RWPE2 (cell line): ENCODE data around the gene GMPPA.

ENCODE experiments used
- ATAC-seq: fragments of 200-7000 bp; cut with Tn5 transposase; 3 replicates; pipeline ENCODE4 v1.9.1; 2021; ENCODE audit warnings: low read depth
- DNase-seq: peaks from one replicate; pipeline ENCODE4 v3.0.0-alpha.2; 2020; ENCODE audit warnings: low spot score
- H3K27ac ChIP-seq: fragments of 450-650 bp; 2 replicates; pipeline ENCODE4 v1.5.1; 2017; ENCODE audit warnings: mild to moderate bottlenecking; ENCODE audit not compliant: poor library complexity, severe bottlenecking
- H3K27me3 ChIP-seq: fragments of 250-450 bp; sonication (Bioruptor Pico); 2 replicates; pipeline ENCODE4 v1.5.1; 2021; ENCODE audit warnings: mild to moderate bottlenecking, moderate library complexity; ENCODE audit not compliant: insufficient read depth, poor library complexity, severe bottlenecking
- H3K36me3 ChIP-seq: fragments of 250-450 bp; sonication (Bioruptor Pico); 2 replicates; pipeline ENCODE4 v1.5.1; 2020; ENCODE audit warnings: low read depth, mild to moderate bottlenecking, moderate library complexity
- H3K4me1 ChIP-seq: fragments of 250-450 bp; sonication (Bioruptor Pico); 2 replicates; pipeline ENCODE4 v1.5.1; 2021; ENCODE audit warnings: mild to moderate bottlenecking, moderate library complexity; ENCODE audit not compliant: insufficient read depth, poor library complexity, severe bottlenecking
- H3K4me3 ChIP-seq: fragments of 250-450 bp; sonication (Bioruptor Pico); 2 replicates; pipeline ENCODE4 v1.5.1; 2021; ENCODE audit warnings: mild to moderate bottlenecking, moderate library complexity; ENCODE audit not compliant: severe bottlenecking
- H3K9me3 ChIP-seq: fragments of 250-450 bp; sonication (Bioruptor Pico); 2 replicates; pipeline ENCODE4 v1.5.1; 2021; ENCODE audit warnings: mild to moderate bottlenecking, moderate library complexity; ENCODE audit not compliant: severe bottlenecking
- TF ChIP-seq, protein P1 (sequence below): fragments of 450-650 bp; IDR thresholded peaks from one replicate; pipeline ENCODE4 v1.5.1; 2017; ENCODE audit warnings: mild to moderate bottlenecking, moderate library complexity; ENCODE audit not compliant: poor library complexity, severe bottlenecking

Gene GMPPA

DNA sequence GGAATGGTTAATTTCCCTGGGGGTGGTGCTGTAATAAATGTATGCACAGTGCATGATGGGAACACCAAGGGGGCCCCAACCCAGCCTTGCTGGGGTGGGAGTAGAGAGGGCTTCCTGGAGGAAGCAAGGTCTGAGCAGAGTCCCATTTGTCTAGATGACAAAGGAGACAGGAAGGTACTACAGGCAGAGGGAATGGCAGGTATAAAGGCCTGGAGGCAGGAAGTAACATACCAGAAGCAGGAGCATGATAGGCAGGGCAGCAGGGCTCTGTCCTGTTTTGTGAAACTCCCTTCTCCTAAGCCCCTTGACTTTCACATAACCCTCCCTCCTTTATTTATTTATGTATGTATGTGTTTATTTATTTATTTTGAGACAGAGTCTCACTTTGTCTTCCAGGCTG is 3.9 kb downstream of the GMPPA start:
- no peak for ATAC-seq
- H3K4me1 ChIP-seq: no peaks in the 10 kb centered on the region
- no peaks in the 10 kb centered on the region for H3K9me3 ChIP-seq
- peaks cover 36% of the 10 kb centered on the region for H3K36me3 ChIP-seq
- peaks cover under 1% of the 10 kb centered on the region for H3K27me3 ChIP-seq
- TF ChIP-seq, protein P1, sequence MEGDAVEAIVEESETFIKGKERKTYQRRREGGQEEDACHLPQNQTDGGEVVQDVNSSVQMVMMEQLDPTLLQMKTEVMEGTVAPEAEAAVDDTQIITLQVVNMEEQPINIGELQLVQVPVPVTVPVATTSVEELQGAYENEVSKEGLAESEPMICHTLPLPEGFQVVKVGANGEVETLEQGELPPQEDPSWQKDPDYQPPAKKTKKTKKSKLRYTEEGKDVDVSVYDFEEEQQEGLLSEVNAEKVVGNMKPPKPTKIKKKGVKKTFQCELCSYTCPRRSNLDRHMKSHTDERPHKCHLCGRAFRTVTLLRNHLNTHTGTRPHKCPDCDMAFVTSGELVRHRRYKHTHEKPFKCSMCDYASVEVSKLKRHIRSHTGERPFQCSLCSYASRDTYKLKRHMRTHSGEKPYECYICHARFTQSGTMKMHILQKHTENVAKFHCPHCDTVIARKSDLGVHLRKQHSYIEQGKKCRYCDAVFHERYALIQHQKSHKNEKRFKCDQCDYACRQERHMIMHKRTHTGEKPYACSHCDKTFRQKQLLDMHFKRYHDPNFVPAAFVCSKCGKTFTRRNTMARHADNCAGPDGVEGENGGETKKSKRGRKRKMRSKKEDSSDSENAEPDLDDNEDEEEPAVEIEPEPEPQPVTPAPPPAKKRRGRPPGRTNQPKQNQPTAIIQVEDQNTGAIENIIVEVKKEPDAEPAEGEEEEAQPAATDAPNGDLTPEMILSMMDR: no peak
- no peak overlapping the region for H3K27ac ChIP-seq
- DNase-seq: no peak
- no peak overlapping the region for H3K4me3 ChIP-seq

DNA sequence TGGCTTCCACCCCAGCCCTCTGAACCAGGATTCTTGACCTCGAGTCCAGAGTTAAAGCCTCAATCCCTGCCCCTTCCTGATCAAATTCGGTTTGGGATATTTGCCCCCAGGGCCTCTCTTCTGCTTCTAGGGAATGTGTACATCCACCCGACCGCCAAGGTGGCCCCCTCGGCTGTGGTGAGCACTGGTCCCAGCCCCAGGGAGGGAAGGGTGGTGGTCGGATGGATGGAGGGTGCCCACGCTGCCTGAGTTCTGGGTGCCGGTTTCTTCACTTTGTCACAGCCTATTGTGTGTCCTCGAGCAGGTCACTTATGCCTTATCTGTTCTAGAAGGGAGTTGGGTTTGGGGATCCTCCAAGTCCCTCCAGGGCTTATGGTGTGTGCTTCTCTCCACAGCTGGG is 6.9 kb downstream of the GMPPA start:
- ATAC-seq: no peak
- H3K9me3 ChIP-seq: no peaks in the 10 kb centered on the region
- no peak overlapping the region for H3K27ac ChIP-seq
- no peak for DNase-seq
- no peaks in the 10 kb centered on the region for H3K4me1 ChIP-seq
- H3K27me3 ChIP-seq: peaks cover 11% of the 10 kb centered on the region
- TF ChIP-seq, protein P1: no peak
- H3K36me3 ChIP-seq: peaks cover 32% of the 10 kb centered on the region
- no peak overlapping the region for H3K4me3 ChIP-seq

- Histone ChIP-seq H3K4me3 (no peak overlapping the region), H3K4me1 (no peaks in the 10 kb centered on the region), H3K27ac (no peak overlapping the region), H3K9me3 (no peaks in the 10 kb centered on the region), H3K36me3 (peaks cover 31% of the 10 kb centered on the region), H3K27me3 (peaks cover 18% of the 10 kb centered on the region)
- no peak for ATAC-seq
- no peak for DNase-seq
- TF ChIP-seq, protein P1: no peak
Measured at GRCh38 chr2:219506153-219506801, 7.6 kb downstream of the GMPPA start.

DNA sequence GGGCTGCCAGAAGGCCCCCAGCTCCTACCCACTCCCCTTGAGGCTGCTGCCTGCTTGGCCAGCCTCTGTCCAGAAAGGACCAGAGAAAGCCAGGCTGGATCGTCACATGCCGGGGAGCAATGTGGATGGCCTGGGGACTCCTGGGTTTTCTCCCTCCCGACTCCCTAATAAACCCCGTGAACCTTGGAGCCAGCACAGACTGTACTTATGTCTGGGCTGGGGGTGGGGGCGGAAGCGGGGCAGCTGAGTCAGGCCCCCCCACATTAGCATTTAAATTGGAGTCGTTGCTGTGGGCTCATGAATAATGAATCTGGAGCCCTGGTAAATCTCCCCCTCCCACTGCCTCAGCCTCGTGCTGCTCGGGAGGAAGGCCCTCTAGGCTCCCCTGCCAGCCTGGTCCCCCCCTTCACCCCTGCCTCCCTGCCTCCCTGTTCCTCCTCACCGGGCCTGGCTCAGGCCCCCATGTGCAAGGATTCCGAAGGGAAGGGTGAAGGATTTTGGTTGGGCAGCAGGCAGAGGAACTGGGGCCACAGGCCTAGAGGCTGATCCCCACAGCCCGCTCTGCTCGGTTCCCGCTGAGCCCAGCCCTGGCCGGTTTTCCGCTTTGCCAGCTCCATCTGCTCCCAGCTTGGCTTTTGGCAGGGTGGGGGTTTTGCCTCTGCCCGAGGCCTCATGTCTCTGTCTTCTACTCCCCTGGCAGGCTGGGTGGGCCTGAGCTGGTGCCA is 8.3 kb downstream of the GMPPA start:
- Histone ChIP-seq H3K36me3 (peaks cover 24% of the 10 kb centered on the region), H3K4me1 (no peaks in the 10 kb centered on the region), H3K4me3 (no peak overlapping the region), H3K27me3 (peaks cover 22% of the 10 kb centered on the region), H3K9me3 (no peaks in the 10 kb centered on the region), H3K27ac (no peak overlapping the region)
- no peak for ATAC-seq
- no peak for DNase-seq
- TF ChIP-seq, protein P1: no peak
